ENCODE measurements around the gene DRC7.

DNA sequence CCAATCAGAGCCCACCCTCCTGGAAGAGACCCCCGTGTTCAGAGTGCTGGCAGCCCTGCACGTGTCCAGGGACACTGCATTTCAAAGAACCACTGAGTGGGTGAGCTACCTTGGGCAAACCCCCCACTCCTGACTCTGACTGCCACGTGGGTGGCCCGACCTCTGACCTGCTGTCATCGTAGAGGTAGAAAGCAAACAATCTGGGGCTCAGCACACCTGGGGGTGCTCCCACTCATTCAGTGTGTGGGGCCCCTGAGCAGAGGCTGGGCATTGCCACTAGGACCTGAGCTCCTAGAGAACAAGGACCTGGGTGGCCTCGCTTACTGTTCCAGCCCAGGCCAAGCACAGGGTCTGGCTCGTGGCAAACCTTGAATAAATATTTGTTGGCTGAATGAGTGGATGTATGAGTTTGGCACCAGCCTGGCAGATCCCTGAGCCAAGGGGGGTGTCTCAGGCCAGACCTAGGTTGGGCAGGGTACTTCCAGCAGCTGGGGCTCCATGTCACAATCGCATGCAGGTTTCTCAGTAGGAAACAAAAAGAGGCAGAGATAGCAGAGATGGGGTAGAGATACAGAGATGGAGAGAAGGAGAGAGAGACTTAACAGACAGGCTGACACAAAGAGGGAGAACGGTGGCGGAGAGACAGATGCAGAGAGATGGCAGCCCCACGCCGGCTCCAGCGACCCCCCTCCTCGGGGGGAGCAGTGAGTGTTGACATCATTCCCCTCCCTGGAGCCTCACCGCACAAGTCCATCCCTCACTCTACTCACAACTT is 5.4 kb upstream of the DRC7 start:
- TF ChIP-seq EZH2 (IDR thresholded peaks at IDR 0.05; ENCODE audit: insufficient read depth, poor library complexity, severe bottlenecking) (no peak), EZH2phosphoT487 (IDR thresholded peaks at IDR 0.05; ENCODE audit: insufficient read depth, low read depth) (no peak)

Data from GM23248 (cell line).